Spleen (tissue), 3 donors: ENCODE data around the gene THY1.

Experiments used
- POLR2A ChIP-seq, 3 donors: fragments of 450-650 bp; IDR thresholded peaks; one replicate each; pipeline ENCODE4 v1.5.1; 2017; ENCODE audit warnings: antibody characterized with exemption in 3 of 3, mild to moderate bottlenecking in 1 of 3
- POLR2AphosphoS5 ChIP-seq, 3 donors: sonication (generic); formaldehyde crosslinking; IDR thresholded peaks; one replicate each; pipeline ENCODE4 v1.5.1; 2017; ENCODE audit warnings: antibody characterized with exemption in 3 of 3

DNA sequence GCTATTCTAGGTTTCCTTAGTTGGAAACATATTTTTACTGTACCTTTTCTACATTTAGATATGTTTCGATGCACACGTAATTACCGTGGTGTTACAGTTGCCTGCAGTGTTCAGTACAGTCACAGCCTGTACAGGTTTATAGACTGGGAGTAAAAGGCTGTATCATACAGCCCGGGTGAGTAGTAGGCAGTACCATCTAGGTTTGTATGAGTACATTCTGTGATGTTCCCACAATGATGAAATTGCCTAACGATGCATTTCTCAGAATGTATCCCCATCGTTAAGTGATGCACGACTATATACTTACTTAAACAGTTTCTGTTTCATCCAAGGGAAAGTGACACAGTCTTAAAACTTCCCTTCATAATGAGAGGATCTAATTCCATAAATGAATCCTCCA is 13.1 kb upstream of the THY1 start:
- TF ChIP-seq POLR2AphosphoS5 (IDR thresholded peaks at IDR 0.05) (no peak), POLR2A (IDR thresholded peaks at IDR 0.05) (no peak)
